WTC11 (cell line): ENCODE measurements around the gene ACOT13.

Source experiments
- CTCF ChIP-seq: fragments of 200-600 bp; IDR thresholded peaks from 2 replicates; pipeline ENCODE4 v1.8.0; 2022; ENCODE audit warnings: antibody characterized with exemption
- USF2 ChIP-seq: sonication (generic); formaldehyde crosslinking; IDR thresholded peaks from 2 replicates; pipeline ENCODE4 v1.8.1; 2023; ENCODE audit warnings: mild to moderate bottlenecking, missing genetic modification reagents, moderate library complexity

- TF ChIP-seq CTCF = no peak
- no peak for TF ChIP-seq USF2 (CRISPR knock-in tag)
Measured at GRCh38 chr6:24664046-24664987, 2.6 kb upstream of the ACOT13 start.
